Measurements from ENCODE around the gene S100A14. TPM values are rescaled to one million over a fixed set of nuclear protein-coding genes. Genes with fewer than 3 reads are reported as not detected.

Gene S100A14
- total and polyA plus RNA-seq, 2 of the 13 experiments (the other 11 are each of a cell fraction or from before 2014, with no cell fraction given): 1.4 to 7.7 TPM

- peak; percentile 38; the same call in 1 of the 2 replicates for TF ChIP-seq ZBED4 (CRISPR knock-in tag; IDR thresholded peaks at IDR 0.05; ENCODE audit: borderline replicate concordance)
- TF ChIP-seq ZNF639 (CRISPR knock-in tag; conservative IDR thresholded peaks at IDR 0.05): no peak
- TF ChIP-seq BORCS8-MEF2B (CRISPR knock-in tag; IDR thresholded peaks at IDR 0.05): peak; percentile 26; the same call in 1 of the 2 replicates
- no peak for TF ChIP-seq ZNF740 (CRISPR knock-in tag; IDR thresholded peaks at IDR 0.05)
- no peak for TF ChIP-seq PLRG1 (conservative IDR thresholded peaks at IDR 0.05)
- peak; percentile 44; the same call in 1 of the 2 replicates for TF ChIP-seq TGIF2 (CRISPR knock-in tag; IDR thresholded peaks at IDR 0.05)
- TF ChIP-seq CCDC6 (CRISPR knock-in tag; IDR thresholded peaks at IDR 0.05): peak; percentile 66; the same call in 1 of the 2 replicates
- TF ChIP-seq DRAP1 (CRISPR knock-in tag; IDR thresholded peaks at IDR 0.05): peak; percentile 91
- TF ChIP-seq NFKBIZ (CRISPR knock-in tag; IDR thresholded peaks at IDR 0.05): no peak
- peak; percentile 59 for TF ChIP-seq ZFX (CRISPR knock-in tag; IDR thresholded peaks at IDR 0.05; ENCODE audit: low read depth)
- TF ChIP-seq ZNF563 (CRISPR knock-in tag; IDR thresholded peaks at IDR 0.05): peak; percentile 63; the same call in 1 of the 2 replicates
- TF ChIP-seq ZNF333 (CRISPR knock-in tag; IDR thresholded peaks at IDR 0.05; ENCODE audit: borderline replicate concordance): no peak; the same call in 1 of the 2 replicates
- TF ChIP-seq MIER2 (CRISPR knock-in tag; IDR thresholded peaks at IDR 0.05): no peak
- no peak for TF ChIP-seq IRF1 (CRISPR knock-in tag; IDR thresholded peaks at IDR 0.05; ENCODE audit: low read depth)
- TF ChIP-seq TRIM22 (IDR thresholded peaks at IDR 0.05): no peak
- TF ChIP-seq REPIN1 (CRISPR knock-in tag; IDR thresholded peaks at IDR 0.05; ENCODE audit: borderline replicate concordance, low read depth): no peak
- no peak for TF ChIP-seq NKX3-1 (CRISPR knock-in tag; IDR thresholded peaks at IDR 0.05)
- TF ChIP-seq ZNF274 (CRISPR knock-in tag; IDR thresholded peaks at IDR 0.05): no peak; the same call in 1 of the 2 replicates
- no peak for TF ChIP-seq FOXM1 (CRISPR knock-in tag; IDR thresholded peaks at IDR 0.05)
- no peak for TF ChIP-seq MLLT10 (CRISPR knock-in tag; IDR thresholded peaks at IDR 0.05)
- peak; percentile 13; the same call in 1 of the 2 replicates for TF ChIP-seq ZFP36L1 (CRISPR knock-in tag; IDR thresholded peaks at IDR 0.05)
These were observed 11.0 kb upstream of the S100A14 start, which contains the start of gene S100A13 (continued) for GRCh38 chr1:153626904-153627714.

Data from HepG2 (cell line).